GM23338 (cell line): ENCODE measurements around the gene CKLF. TPM values are rescaled to one million over a fixed set of nuclear protein-coding genes. Genes with fewer than 3 reads are reported as not detected.

Source experiments
- ATAC-seq: fragments of 200-7000 bp; cut with Tn5 transposase; 3 replicates; pipeline ENCODE4 v1.9.1; 2020
- DNase-seq: peaks from one replicate; pipeline ENCODE4 v3.0.0-alpha.2; 2015; ENCODE audit warnings: low spot score
- H2AFZ ChIP-seq: fragments of 200-600 bp; sonication (generic); 2 replicates; pipeline ENCODE4 v1.8.0; 2016; ENCODE audit warnings: antibody characterized with exemption, mild to moderate bottlenecking, moderate library complexity
- H3F3A ChIP-seq: fragments of 200-600 bp; sonication (generic); replicated peaks from 2 replicates; pipeline ENCODE4 v1.8.0; 2017; ENCODE audit warnings: antibody characterized with exemption, mixed run types, low read depth
- H3K27ac ChIP-seq: fragments of 200-600 bp; sonication (generic); 2 replicates; pipeline ENCODE4 v1.6.1; 2016; ENCODE audit warnings: low read depth
- H3K27me3 ChIP-seq: fragments of 200-600 bp; sonication (generic); 2 replicates; pipeline ENCODE4 v1.8.0; 2016; ENCODE audit warnings: mild to moderate bottlenecking, mixed run types, moderate library complexity; ENCODE audit not compliant: insufficient read depth
- H3K36me3 ChIP-seq: fragments of 200-600 bp; sonication (generic); 2 replicates; pipeline ENCODE4 v1.8.0; 2016; ENCODE audit warnings: mild to moderate bottlenecking; ENCODE audit not compliant: insufficient read depth
- H3K4me1 ChIP-seq: fragments of 200-600 bp; sonication (generic); 2 replicates; pipeline ENCODE4 v1.8.0; 2016; ENCODE audit warnings: mild to moderate bottlenecking, moderate library complexity; ENCODE audit not compliant: insufficient read depth
- H3K4me2 ChIP-seq: fragments of 200-600 bp; sonication (generic); 2 replicates; pipeline ENCODE4 v1.7.1; 2017; ENCODE audit warnings: mixed run types
- H3K4me3 ChIP-seq: fragments of 200-600 bp; sonication (generic); 2 replicates; pipeline ENCODE4 v1.6.1; 2016; ENCODE audit warnings: mixed run types
- H3K79me2 ChIP-seq: fragments of 200-600 bp; sonication (generic); replicated peaks from 2 replicates; pipeline ENCODE4 v1.8.0; 2017; ENCODE audit warnings: mild to moderate bottlenecking; ENCODE audit not compliant: insufficient read depth
- H3K9me2 ChIP-seq: fragments of 200-600 bp; sonication (generic); 2 replicates; pipeline ENCODE4 v1.8.0; 2017; ENCODE audit not compliant: insufficient read depth
- H4K20me1 ChIP-seq: fragments of 200-600 bp; sonication (generic); replicated peaks from 2 replicates; pipeline ENCODE4 v1.8.0; 2017; ENCODE audit warnings: mild to moderate bottlenecking; ENCODE audit not compliant: insufficient read depth
- H3K27ac Mint-ChIP-seq: 2 replicates; pipeline ENCODE4 v1.8.0; 2020; ENCODE audit warnings: inconsistent platforms, mild to moderate bottlenecking, moderate library complexity, mixed read lengths
- H3K27me3 Mint-ChIP-seq: 3 replicates; pipeline ENCODE4 v1.8.0; 2022; ENCODE audit warnings: low read depth, mild to moderate bottlenecking, moderate library complexity, mixed read lengths, inconsistent platforms; ENCODE audit not compliant: insufficient read depth, poor library complexity
- H3K36me3 Mint-ChIP-seq: 3 replicates; pipeline ENCODE4 v1.8.0; 2021; ENCODE audit warnings: low read depth, mild to moderate bottlenecking, inconsistent platforms, moderate library complexity, mixed read lengths
- H3K4me1 Mint-ChIP-seq: 3 replicates; pipeline ENCODE4 v1.8.0; 2020; ENCODE audit warnings: mild to moderate bottlenecking, inconsistent platforms, mixed read lengths
- H3K4me3 Mint-ChIP-seq: 3 replicates; pipeline ENCODE4 v1.8.0; 2021; ENCODE audit warnings: moderate library complexity, mild to moderate bottlenecking, inconsistent platforms, mixed read lengths
- H3K9me3 Mint-ChIP-seq: 3 replicates; pipeline ENCODE4 v1.8.0; 2020; ENCODE audit warnings: moderate library complexity, mild to moderate bottlenecking, inconsistent platforms, mixed read lengths
- CREB1 ChIP-seq: fragments of 250-450 bp; sonication (Bioruptor Pico); IDR thresholded peaks from 2 replicates; pipeline ENCODE4 v1.5.0; 2020; ENCODE audit warnings: low read depth, mild to moderate bottlenecking, moderate library complexity
- ETS1 ChIP-seq: IDR thresholded peaks from 2 replicates; pipeline ENCODE4 v1.6.1; 2016; ENCODE audit warnings: antibody characterized with exemption
- EZH2phosphoT487 ChIP-seq: fragments of 200-600 bp; sonication (generic); IDR thresholded peaks from one replicate; pipeline ENCODE4 v1.8.1; 2018; ENCODE audit warnings: antibody characterized with exemption; ENCODE audit not compliant: unreplicated experiment
- JUNB ChIP-seq: IDR thresholded peaks from one replicate; pipeline ENCODE4 v1.6.1; 2016; ENCODE audit warnings: antibody characterized with exemption; ENCODE audit not compliant: unreplicated experiment
- NANOG ChIP-seq: IDR thresholded peaks from 2 replicates; pipeline ENCODE4 v1.6.1; 2016; ENCODE audit warnings: antibody characterized with exemption, borderline replicate concordance
- ZNF331 ChIP-seq: fragments of 250-450 bp; sonication (Bioruptor Pico); IDR thresholded peaks from 2 replicates; pipeline ENCODE4 v1.5.0; 2020; ENCODE audit warnings: low read depth, mild to moderate bottlenecking, moderate library complexity
- ZNF462 ChIP-seq: fragments of 250-450 bp; sonication (Bioruptor Pico); IDR thresholded peaks from 2 replicates; pipeline ENCODE4 v1.5.0; 2020; ENCODE audit warnings: mild to moderate bottlenecking, moderate library complexity
- polyA plus RNA-seq: library from polyadenylated mRNA; unstranded; fragments of >200 nt; fragmentation: Nextera tagmentation; extraction: Ambion mirVana; gene quantifications from 2 replicates; pipeline ENCODE4 v1.2.1, GENCODE V29; 2016
- total RNA-seq: library from RNA; depleted of rRNA; stranded (reverse); fragments of >200 nt; shearing (Covaris generic); gene quantifications from 2 replicates; pipeline ENCODE4 v1.2.3, GENCODE V29; 2014

Gene CKLF
- total and polyA plus RNA-seq, 2 experiments from 2014 or later, result 25.5 to 60.0 TPM

GRCh38 chr16:66554495-66554894 lies 2.1 kb downstream of the CKLF start:
- no peak overlapping the region for H3K27ac Mint-ChIP-seq
- peaks cover 5% of the 10 kb centered on the region; the same call in 1 of the 2 replicates for H3K79me2 ChIP-seq
- ATAC-seq (no peak), DNase-seq (no peak)
- TF ChIP-seq ZNF331 (CRISPR knock-in tag) (no peak), ETS1 (no peak)
- peaks cover 3% of the 10 kb centered on the region; the same call in 1 of the 2 replicates for H3K9me2 ChIP-seq
- H3K9me3 Mint-ChIP-seq, result peaks cover 12% of the 10 kb centered on the region; the same call in 2 of the 3 replicates
- H3K4me1 Mint-ChIP-seq, result peaks cover 11% of the 10 kb centered on the region
- H3K27ac ChIP-seq, result no peak overlapping the region
- 0 out of 2 replicates have a peak, but pooled peaks cover 5% of the 10 kb centered on the region for H4K20me1 ChIP-seq
- H3K27me3 ChIP-seq, result peaks cover 18% of the 10 kb centered on the region
- H3K4me3 ChIP-seq, result no peak overlapping the region
- H2AFZ ChIP-seq, result no peak overlapping the region
- H3K36me3 Mint-ChIP-seq, result peaks cover 5% of the 10 kb centered on the region; the same call in 2 of the 3 replicates
- H3K36me3 ChIP-seq, result no peaks in the 10 kb centered on the region
- H3K4me1 ChIP-seq, result peaks cover 6% of the 10 kb centered on the region
- peaks cover 12% of the 10 kb centered on the region; the same call in 1 of the 2 replicates for H3F3A ChIP-seq
- peaks cover 29% of the 10 kb centered on the region for H3K27me3 Mint-ChIP-seq
- H3K4me3 Mint-ChIP-seq, result no peak overlapping the region
- H3K4me2 ChIP-seq, result no peak overlapping the region

- Histone ChIP-seq H3K9me2 (no peaks in the 10 kb centered on the region), H3K27ac (no peak overlapping the region), H3K4me1 (no peaks in the 10 kb centered on the region), H3K27me3 (no peaks in the 10 kb centered on the region), H3K4me2 (no peak overlapping the region), H2AFZ (no peak overlapping the region), H3K79me2 (0 out of 2 replicates have a peak, but pooled peaks cover 5% of the 10 kb centered on the region), H3K4me3 (no peak overlapping the region), H4K20me1 (0 out of 2 replicates have a peak, but pooled peaks cover 3% of the 10 kb centered on the region), H3F3A (no peaks in the 10 kb centered on the region), H3K36me3 (no peaks in the 10 kb centered on the region)
- no peak for ATAC-seq
- H3K36me3 Mint-ChIP-seq, result no peaks in the 10 kb centered on the region; the same call in 2 of the 3 replicates
- TF ChIP-seq JUNB (no peak), NANOG (no peak)
- H3K4me1 Mint-ChIP-seq, result no peaks in the 10 kb centered on the region
- H3K27me3 Mint-ChIP-seq, result no peaks in the 10 kb centered on the region
- H3K4me3 Mint-ChIP-seq, result no peak overlapping the region
- no peak overlapping the region for H3K27ac Mint-ChIP-seq
- H3K9me3 Mint-ChIP-seq, result no peaks in the 10 kb centered on the region
- no peak for DNase-seq
These were observed 7.7 kb downstream of the CKLF start for GRCh38 chr16:66560107-66560506.

- Histone ChIP-seq H3K79me2 (0 out of 2 replicates have a peak, but pooled peaks cover 5% of the 10 kb centered on the region), H4K20me1 (peaks cover 10% of the 10 kb centered on the region; the same call in 1 of the 2 replicates), H2AFZ (no peak overlapping the region), H3K4me3 (no peak overlapping the region), H3K27ac (no peak overlapping the region), H3K27me3 (no peaks in the 10 kb centered on the region), H3K36me3 (no peaks in the 10 kb centered on the region), H3K4me2 (no peak overlapping the region), H3K4me1 (no peaks in the 10 kb centered on the region), H3F3A (no peaks in the 10 kb centered on the region), H3K9me2 (no peaks in the 10 kb centered on the region)
- H3K36me3 Mint-ChIP-seq, result no peaks in the 10 kb centered on the region; the same call in 2 of the 3 replicates
- H3K4me3 Mint-ChIP-seq, result no peak overlapping the region
- no peak overlapping the region for H3K27ac Mint-ChIP-seq
- no peaks in the 10 kb centered on the region for H3K27me3 Mint-ChIP-seq
- no peaks in the 10 kb centered on the region for H3K4me1 Mint-ChIP-seq
- ATAC-seq, result no peak
- DNase-seq, result no peak
- H3K9me3 Mint-ChIP-seq, result no peaks in the 10 kb centered on the region
- TF ChIP-seq ZNF462 (CRISPR knock-in tag) (no peak), EZH2phosphoT487 (no peak), ZNF331 (CRISPR knock-in tag) (no peak), ETS1 (no peak), CREB1 (CRISPR knock-in tag) (no peak)
These were observed 9.2 kb downstream of the CKLF start for GRCh38 chr16:66561381-66562080.
